T-cell (primary cell): ENCODE data around the gene FIBCD1. TPM values are rescaled to one million over a fixed set of nuclear protein-coding genes. Genes with fewer than 3 reads are reported as not detected.

ENCODE experiments used
- ATAC-seq, 4 experiments: fragments of 200-7000 bp in 3 of 4; fragments of 150-1000 bp in 1 of 4; cut with Tn5 transposase; replicated peaks in 1 of 4; 1 replicate in 3 of 4; 2 replicates in 1 of 4; pipeline ENCODE4 v1.10.0; 2021; ENCODE audit warnings: moderate library complexity in 3 of 4, mild to moderate bottlenecking in 2 of 4, moderate number of reproducible peaks in 1 of 4
- CTCF ChIA-PET, 2 donors: fragments of 300-600 bp; sonication (Branson Sonifier 250); formaldehyde crosslinking; loops; one replicate each; lab custom pipeline; 2022; ENCODE audit warnings: antibody characterized with exemption in 2 of 2; lab: Charles Lee
- POLR2A ChIA-PET, 2 donors: fragments of 300-600 bp; sonication (Branson Sonifier 250); formaldehyde crosslinking; loops; one replicate each; lab custom pipeline; 2022; ENCODE audit warnings: antibody characterized with exemption in 2 of 2; lab: Charles Lee
- DNase-seq, 35 experiments: peaks; one replicate each; pipeline versions ENCODE4 v3.0.0 to v3.0.0-alpha.2; 2013 to 2023
- H3K27ac ChIP-seq: one replicate; pipeline ENCODE4 v1.5.1; 2013; ENCODE audit warnings: low read length
- H3K27me3 ChIP-seq, 2 experiments: replicated peaks in 1 of 2; 1 replicate in 1 of 2; 2 replicates in 1 of 2; pipeline versions ENCODE4 v1.6.1 to v1.7.0; 2013; ENCODE audit warnings: low read length in 1 of 2, mixed read lengths in 1 of 2; ENCODE audit not compliant: control insufficient read depth in 2 of 2, insufficient read depth in 2 of 2; ENCODE audit errors: extremely low read depth in 1 of 2
- H3K36me3 ChIP-seq, 2 donors: 1 replicate in 1 of 2; 2 replicates in 1 of 2; pipeline versions ENCODE4 v1.6.1 to v1.7.0; 2013; ENCODE audit warnings: low read length in 1 of 2; ENCODE audit not compliant: control insufficient read depth in 2 of 2, insufficient read depth in 1 of 2; ENCODE audit errors: extremely low read depth in 1 of 2
- H3K4me1 ChIP-seq, 2 experiments: 1 replicate in 1 of 2; 2 replicates in 1 of 2; pipeline versions ENCODE4 v1.6.1 to v1.7.0; 2013; ENCODE audit warnings: low read length in 2 of 2, mixed read lengths in 1 of 2; ENCODE audit not compliant: insufficient read depth in 2 of 2, control insufficient read depth in 1 of 2; ENCODE audit errors: extremely low read depth in 1 of 2
- H3K4me3 ChIP-seq, 2 donors: 1 replicate in 1 of 2; 2 replicates in 1 of 2; pipeline versions ENCODE4 v1.5.1 to v1.7.0; 2013; ENCODE audit warnings: mild to moderate bottlenecking in 2 of 2, low read length in 1 of 2, moderate library complexity in 1 of 2; ENCODE audit not compliant: control insufficient read depth in 1 of 2; ENCODE audit errors: extremely low read depth in 1 of 2
- H3K9me3 ChIP-seq: 2 replicates; pipeline ENCODE4 v1.7.0; 2013
- H3K27ac Mint-ChIP-seq, 2 donors: one replicate each; pipeline ENCODE4 v1.8.0; 2020 to 2021; ENCODE audit warnings: mild to moderate bottlenecking in 2 of 2, mixed read lengths in 2 of 2
- H3K27me3 Mint-ChIP-seq, 2 donors: one replicate each; pipeline ENCODE4 v1.8.0; 2021 to 2022; ENCODE audit warnings: mixed read lengths in 2 of 2
- H3K36me3 Mint-ChIP-seq: one replicate; pipeline ENCODE4 v1.8.0; 2021; ENCODE audit warnings: mixed read lengths
- H3K4me1 Mint-ChIP-seq, 3 donors: one replicate each; pipeline ENCODE4 v1.8.0; 2020 to 2022; ENCODE audit warnings: mixed read lengths in 3 of 3, mild to moderate bottlenecking in 1 of 3
- H3K4me3 Mint-ChIP-seq, 3 donors: one replicate each; pipeline ENCODE4 v1.8.0; 2020 to 2022; ENCODE audit warnings: mild to moderate bottlenecking in 3 of 3, mixed read lengths in 3 of 3, moderate library complexity in 3 of 3
- H3K9me3 Mint-ChIP-seq, 3 donors: one replicate each; pipeline ENCODE4 v1.8.0; 2020 to 2022; ENCODE audit warnings: mixed read lengths in 3 of 3
- WGBS: methylation state at CpG from one replicate; pipeline ENCODE4 v1.1.5; 2013; ENCODE audit warnings: missing lambda C conversion rate; ENCODE audit not compliant: insufficient coverage; 5-methylcytosine and 5-hydroxymethylcytosine counted together
- total RNA-seq, 35 experiments: library from RNA in 6 of 35; stranded (reverse) in 6 of 35; fragments of 120-200 nt in 1 of 35; gene quantifications; one replicate each; pipeline versions ENCODE4 v1.2.1 to v1.2.4 and lab custom pipeline; 2013 to 2026

The FIBCD1 gene
- total RNA-seq, 5 donors from 2014 or later (not counting 1 experiment from before 2014, with no cell fraction given), result not detected

DNA sequence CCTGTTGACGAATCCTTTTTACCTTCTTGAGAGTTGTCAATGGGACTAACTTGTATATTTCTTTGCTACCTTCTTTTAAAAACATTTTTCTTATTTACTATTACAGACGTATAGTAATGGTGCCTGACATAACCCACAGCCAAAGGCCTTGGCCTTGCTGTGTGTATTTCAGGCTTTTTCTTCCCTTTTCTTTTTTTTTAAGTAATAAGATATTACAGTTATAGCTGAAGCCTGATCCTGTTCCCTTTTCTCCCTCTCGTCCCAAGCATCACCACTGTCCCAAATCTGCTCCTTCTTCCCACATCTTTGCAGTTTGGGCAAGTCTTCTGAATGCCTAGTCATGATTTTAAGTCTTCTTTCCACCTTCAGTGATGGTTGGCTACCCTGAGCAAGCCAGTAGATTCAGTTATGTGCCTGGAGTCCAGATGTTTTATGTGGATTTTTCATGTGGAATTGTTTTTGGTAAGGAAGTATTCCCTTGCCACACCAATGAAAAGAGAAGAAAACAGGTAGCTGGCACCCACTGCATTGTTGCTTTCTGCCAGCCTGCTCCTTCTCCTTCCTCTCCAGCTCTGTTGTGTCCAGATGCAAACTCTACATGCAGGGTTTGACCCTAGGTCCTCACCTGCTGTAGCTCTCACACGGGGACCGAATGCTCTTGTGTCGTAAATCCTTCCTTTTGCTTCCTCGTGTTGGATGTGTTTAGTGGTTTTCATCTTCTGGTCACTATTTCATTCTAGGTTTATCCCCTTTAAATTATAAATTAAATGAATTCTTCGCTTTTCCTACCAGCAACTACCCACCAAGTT is 77.5 kb downstream of the FIBCD1 start:
- H3K9me3 ChIP-seq, result no peaks in the 10 kb centered on the region
- H3K27me3 ChIP-seq, result no peaks in the 10 kb centered on the region
- no peaks in the 10 kb centered on the region for H3K9me3 Mint-ChIP-seq
- ATAC-seq, result no peak
- peaks cover 0 to 2% (median 0%) of the 10 kb centered on the region in 3 donors for H3K4me1 Mint-ChIP-seq
- no peaks in the 10 kb centered on the region for H3K27me3 Mint-ChIP-seq
- H3K27ac Mint-ChIP-seq, result no peak overlapping the region
- no peak overlapping the region for H3K4me3 ChIP-seq
- no peak overlapping the region for H3K27ac ChIP-seq
- ChIA-PET CTCF (interaction anchor here in 1 of 2 donors (0.5 kb wide), 1 partner anchor 179 kb away, joined by 5 read pairs; no protein-coding TSS in a partner anchor), POLR2A (no interaction called here)
- no CpG with 5 or more reads among the region's 8 CpGs for WGBS
- no peak for DNase-seq
- H3K36me3 ChIP-seq, result peaks cover 2 to 23% of the 10 kb centered on the region in 2 donors
- no peak overlapping the region for H3K4me3 Mint-ChIP-seq
- H3K36me3 Mint-ChIP-seq, result peaks cover 7% of the 10 kb centered on the region
- H3K4me1 ChIP-seq, result no peaks in the 10 kb centered on the region

DNA sequence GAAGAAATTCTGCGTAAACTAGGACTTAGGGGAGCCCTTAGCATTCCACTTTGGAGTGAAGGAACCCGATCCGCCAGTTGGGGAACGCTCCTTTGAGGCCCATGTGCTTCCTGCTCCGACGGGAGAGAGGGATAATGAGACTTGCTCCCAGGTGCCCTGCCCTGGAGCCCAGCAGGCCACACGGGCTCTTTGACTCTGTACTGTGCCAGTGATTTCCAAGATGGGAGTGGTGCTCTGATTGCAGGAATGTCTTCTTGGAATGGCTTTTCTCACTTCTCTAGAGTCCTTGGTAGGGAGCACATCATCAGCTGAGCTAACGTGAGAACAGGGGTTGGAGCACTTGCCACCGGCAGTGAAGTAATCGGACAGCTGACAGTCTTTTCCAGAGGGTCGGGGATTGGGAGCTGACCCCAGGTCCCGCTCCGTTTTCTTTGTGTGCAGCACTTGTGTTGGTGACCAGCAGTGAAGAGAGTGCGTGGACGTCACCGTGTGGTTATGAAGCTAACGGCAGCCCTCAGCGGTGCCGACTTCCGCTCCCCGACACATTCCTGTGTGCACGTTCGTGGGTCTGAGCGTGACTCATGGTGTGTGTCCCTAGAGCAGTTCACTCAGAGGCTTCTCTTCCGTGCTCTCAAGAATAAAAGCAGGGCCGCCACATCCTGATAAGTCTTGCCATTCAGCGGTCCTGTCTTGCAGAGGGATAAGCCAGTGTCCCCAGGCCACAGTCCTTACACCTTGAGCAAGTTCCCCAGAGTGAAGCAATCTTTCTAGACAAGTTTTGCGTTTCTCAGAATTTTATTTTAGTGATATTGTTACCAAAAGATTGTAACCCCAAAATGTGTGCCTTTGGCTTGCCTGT is 78.4 kb downstream of the FIBCD1 start:
- no peaks in the 10 kb centered on the region for H3K9me3 ChIP-seq
- H3K4me1 ChIP-seq, result no peaks in the 10 kb centered on the region
- no peaks in the 10 kb centered on the region for H3K4me1 Mint-ChIP-seq
- no peak overlapping the region for H3K27ac ChIP-seq
- no peaks in the 10 kb centered on the region for H3K27me3 ChIP-seq
- ChIA-PET CTCF (no interaction called here), POLR2A (no interaction called here)
- peaks cover 2 to 28% of the 10 kb centered on the region in 2 donors for H3K36me3 ChIP-seq
- H3K27ac Mint-ChIP-seq, result no peak overlapping the region
- no peak overlapping the region for H3K4me3 Mint-ChIP-seq
- DNase-seq (no peak), ATAC-seq (peak in 1 of 4 experiments; percentile 59)
- no peak overlapping the region for H3K4me3 ChIP-seq
- H3K27me3 Mint-ChIP-seq, result no peaks in the 10 kb centered on the region
- H3K36me3 Mint-ChIP-seq, result peaks cover 9% of the 10 kb centered on the region
- no peaks in the 10 kb centered on the region for H3K9me3 Mint-ChIP-seq
- WGBS, result 94% methylated on average over 26 of the region's 28 CpGs

- CTCF ChIA-PET, result interaction anchor here (0.6 to 0.9 kb wide), 3 partner anchors 12 to 152 kb away, joined by 3 read pairs; no protein-coding TSS in a partner anchor
- H3K27me3 Mint-ChIP-seq, result no peaks in the 10 kb centered on the region
- Histone ChIP-seq H3K27me3 (no peaks in the 10 kb centered on the region), H3K27ac (no peak overlapping the region), H3K36me3 (peaks cover 7 to 40% of the 10 kb centered on the region in 2 donors), H3K4me3 (no peak overlapping the region), H3K4me1 (no peaks in the 10 kb centered on the region), H3K9me3 (no peaks in the 10 kb centered on the region)
- 90% methylated on average over 19 of the region's 20 CpGs for WGBS
- H3K9me3 Mint-ChIP-seq, result no peaks in the 10 kb centered on the region
- no peaks in the 10 kb centered on the region for H3K4me1 Mint-ChIP-seq
- H3K27ac Mint-ChIP-seq, result no peak overlapping the region
- H3K36me3 Mint-ChIP-seq, result peaks cover 17% of the 10 kb centered on the region
- ATAC-seq (no peak), DNase-seq (no peak)
- no peak overlapping the region for H3K4me3 Mint-ChIP-seq
- POLR2A ChIA-PET, result no interaction called here
Measured at GRCh38 chr9:130858739-130859705, 80.0 kb downstream of the FIBCD1 start.

GRCh38 chr9:130857864-130858738 is 80.9 kb downstream of the FIBCD1 start:
- ATAC-seq (no peak), DNase-seq (no peak)
- H3K4me1 ChIP-seq, result no peaks in the 10 kb centered on the region
- POLR2A ChIA-PET, result no interaction called here
- Mint-ChIP-seq H3K4me3 (no peak overlapping the region), H3K36me3 (peaks cover 12% of the 10 kb centered on the region), H3K27ac (no peak overlapping the region), H3K27me3 (no peaks in the 10 kb centered on the region), H3K4me1 (no peaks in the 10 kb centered on the region), H3K9me3 (no peaks in the 10 kb centered on the region)
- no peak overlapping the region for H3K4me3 ChIP-seq
- 91% methylated on average over 12 of the region's 22 CpGs for WGBS
- no peak overlapping the region for H3K27ac ChIP-seq
- H3K9me3 ChIP-seq, result no peaks in the 10 kb centered on the region
- peaks cover 7 to 33% of the 10 kb centered on the region in 2 donors for H3K36me3 ChIP-seq
- CTCF ChIA-PET, result interaction anchor here in 1 of 2 donors (0.6 to 0.7 kb wide), 2 partner anchors 11 to 151 kb away, joined by 3 read pairs; no protein-coding TSS in a partner anchor
- no peaks in the 10 kb centered on the region for H3K27me3 ChIP-seq

- H3K4me1 Mint-ChIP-seq, result no peaks in the 10 kb centered on the region
- H3K27me3 Mint-ChIP-seq, result no peaks in the 10 kb centered on the region
- WGBS, result 98% methylated on average over 5 of the region's 8 CpGs
- ATAC-seq, result no peak
- no peak for DNase-seq
- H3K36me3 ChIP-seq, result peaks cover 7 to 31% of the 10 kb centered on the region in 2 donors
- H3K4me1 ChIP-seq, result no peaks in the 10 kb centered on the region
- H3K27me3 ChIP-seq, result no peaks in the 10 kb centered on the region
- H3K9me3 Mint-ChIP-seq, result no peaks in the 10 kb centered on the region
- no peak overlapping the region for H3K4me3 Mint-ChIP-seq
- H3K9me3 ChIP-seq, result no peaks in the 10 kb centered on the region
- CTCF ChIA-PET, result no interaction called here
- no peak overlapping the region for H3K27ac Mint-ChIP-seq
- no peak overlapping the region for H3K4me3 ChIP-seq
- POLR2A ChIA-PET, result no interaction called here
- H3K36me3 Mint-ChIP-seq, result peaks cover 10% of the 10 kb centered on the region
- no peak overlapping the region for H3K27ac ChIP-seq
Measured at GRCh38 chr9:130856474-130856873, 82.6 kb downstream of the FIBCD1 start.
